ENCODE measurements around the gene KIF26B. TPM values are rescaled to one million over a fixed set of nuclear protein-coding genes. Genes with fewer than 3 reads are reported as not detected.

Gene KIF26B
- polyA plus RNA-seq, 2 of the 4 experiments (the other 2 are of a cell fraction), result 0.01 to 0.04 TPM

DNA sequence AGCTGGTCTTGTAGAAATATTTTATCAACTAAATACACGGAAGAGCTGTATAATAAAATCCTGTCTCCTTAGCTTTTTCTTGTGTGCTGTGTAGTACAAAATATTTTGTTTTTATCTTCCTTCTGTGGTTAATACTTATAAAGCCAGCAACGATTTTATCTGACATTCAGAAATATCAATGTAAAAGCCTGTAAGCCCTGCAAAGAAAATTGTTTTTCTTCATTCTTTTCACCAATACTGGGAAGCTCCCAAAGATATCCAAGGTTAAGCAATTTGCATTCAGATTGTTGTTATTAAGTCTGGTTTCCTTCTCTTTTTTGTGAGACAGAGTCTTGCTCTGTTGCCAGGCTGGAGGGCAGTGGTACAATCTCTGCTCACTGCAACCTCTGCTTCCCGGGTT, 38.0 kb upstream of the KIF26B start:
- no peak for TF ChIP-seq JUN (IDR thresholded peaks at IDR 0.05)
- TF ChIP-seq CHD4 (IDR thresholded peaks at IDR 0.05; ENCODE audit: borderline replicate concordance), result no peak
- no peak for TF ChIP-seq ESRRA (IDR thresholded peaks at IDR 0.05; ENCODE audit: borderline replicate concordance, low read length)
- no peak for TF ChIP-seq RNF2 (IDR thresholded peaks at IDR 0.05; ENCODE audit: borderline replicate concordance, low read depth)
- TF ChIP-seq JUNB (IDR thresholded peaks at IDR 0.05), result no peak
- no peak for TF ChIP-seq FOXS1 (CRISPR knock-in tag; IDR thresholded peaks at IDR 0.05)
- no peak for TF ChIP-seq KDM5A (IDR thresholded peaks at IDR 0.05)
- TF ChIP-seq, protein P1, sequence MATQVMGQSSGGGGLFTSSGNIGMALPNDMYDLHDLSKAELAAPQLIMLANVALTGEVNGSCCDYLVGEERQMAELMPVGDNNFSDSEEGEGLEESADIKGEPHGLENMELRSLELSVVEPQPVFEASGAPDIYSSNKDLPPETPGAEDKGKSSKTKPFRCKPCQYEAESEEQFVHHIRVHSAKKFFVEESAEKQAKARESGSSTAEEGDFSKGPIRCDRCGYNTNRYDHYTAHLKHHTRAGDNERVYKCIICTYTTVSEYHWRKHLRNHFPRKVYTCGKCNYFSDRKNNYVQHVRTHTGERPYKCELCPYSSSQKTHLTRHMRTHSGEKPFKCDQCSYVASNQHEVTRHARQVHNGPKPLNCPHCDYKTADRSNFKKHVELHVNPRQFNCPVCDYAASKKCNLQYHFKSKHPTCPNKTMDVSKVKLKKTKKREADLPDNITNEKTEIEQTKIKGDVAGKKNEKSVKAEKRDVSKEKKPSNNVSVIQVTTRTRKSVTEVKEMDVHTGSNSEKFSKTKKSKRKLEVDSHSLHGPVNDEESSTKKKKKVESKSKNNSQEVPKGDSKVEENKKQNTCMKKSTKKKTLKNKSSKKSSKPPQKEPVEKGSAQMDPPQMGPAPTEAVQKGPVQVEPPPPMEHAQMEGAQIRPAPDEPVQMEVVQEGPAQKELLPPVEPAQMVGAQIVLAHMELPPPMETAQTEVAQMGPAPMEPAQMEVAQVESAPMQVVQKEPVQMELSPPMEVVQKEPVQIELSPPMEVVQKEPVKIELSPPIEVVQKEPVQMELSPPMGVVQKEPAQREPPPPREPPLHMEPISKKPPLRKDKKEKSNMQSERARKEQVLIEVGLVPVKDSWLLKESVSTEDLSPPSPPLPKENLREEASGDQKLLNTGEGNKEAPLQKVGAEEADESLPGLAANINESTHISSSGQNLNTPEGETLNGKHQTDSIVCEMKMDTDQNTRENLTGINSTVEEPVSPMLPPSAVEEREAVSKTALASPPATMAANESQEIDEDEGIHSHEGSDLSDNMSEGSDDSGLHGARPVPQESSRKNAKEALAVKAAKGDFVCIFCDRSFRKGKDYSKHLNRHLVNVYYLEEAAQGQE (IDR thresholded peaks at IDR 0.05), result no peak
- TF ChIP-seq, protein P2, sequence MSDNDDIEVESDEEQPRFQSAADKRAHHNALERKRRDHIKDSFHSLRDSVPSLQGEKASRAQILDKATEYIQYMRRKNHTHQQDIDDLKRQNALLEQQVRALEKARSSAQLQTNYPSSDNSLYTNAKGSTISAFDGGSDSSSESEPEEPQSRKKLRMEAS (IDR thresholded peaks at IDR 0.05), result no peak
- TF ChIP-seq RAD21 (conservative IDR thresholded peaks at IDR 0.05 in 1 of 2, IDR thresholded peaks at IDR 0.05 in 1 of 2), result no peak
- no peak for TF ChIP-seq RCOR1 (IDR thresholded peaks at IDR 0.05; ENCODE audit: low read depth, low read length)
- TF ChIP-seq NPAS2 (CRISPR knock-in tag; IDR thresholded peaks at IDR 0.05; ENCODE audit: borderline replicate concordance), result no peak
- POLR2A ChIA-PET, result no interaction called here
- CTCF ChIA-PET, result interaction anchor here (0.6 to 1.0 kb wide), 3 partner anchors 39 to 952 kb away, joined by 3 to 4 read pairs (median 3); no protein-coding TSS in a partner anchor
- no peak for ATAC-seq
- DNase-seq (ENCODE audit: low read depth in 1 of 2, low spot score in 1 of 2), result no peak
- Histone ChIP-seq H3K27ac (no peak overlapping the region), H3K4me2 (no peak overlapping the region), H3K4me1 (no peaks in the 10 kb centered on the region), H3K9me3 (no peaks in the 10 kb centered on the region), H3K4me3 (no peak overlapping the region)
- 49% methylated on average over 3 of the region's 3 CpGs for WGBS (ENCODE audit: missing lambda C conversion rate)
- FAIRE-seq, result no peak

DNA sequence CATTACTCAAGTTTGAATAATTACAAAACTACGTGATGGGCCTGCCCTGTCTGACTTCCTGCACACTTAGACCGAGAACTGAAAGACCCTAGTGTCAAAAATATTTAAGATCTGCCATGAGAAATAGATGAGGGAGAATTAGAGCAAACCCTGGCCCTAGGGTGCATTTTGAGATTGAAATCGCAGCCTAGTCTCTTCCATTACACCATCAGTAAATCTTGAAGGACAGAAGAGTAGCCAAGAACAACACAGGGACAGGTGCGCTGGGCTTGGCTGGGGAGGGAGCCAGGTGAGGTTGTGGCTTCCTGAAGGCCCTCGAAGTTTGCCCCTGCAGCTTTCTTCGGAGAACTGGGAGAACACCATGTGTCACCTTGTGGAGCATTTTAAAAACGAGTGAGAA, 36.7 kb upstream of the KIF26B start:
- 57% methylated on average over 7 of the region's 7 CpGs for WGBS (ENCODE audit: missing lambda C conversion rate)
- no peaks in the 10 kb centered on the region for H3K9me3 ChIP-seq
- no peak for FAIRE-seq
- TF ChIP-seq NPAS2 (CRISPR knock-in tag; IDR thresholded peaks at IDR 0.05; ENCODE audit: borderline replicate concordance) (no peak), HOXA7 (CRISPR knock-in tag; IDR thresholded peaks at IDR 0.05) (no peak), ZSCAN20 (CRISPR knock-in tag; IDR thresholded peaks at IDR 0.05) (no peak), EHF (CRISPR knock-in tag; IDR thresholded peaks at IDR 0.05) (no peak), MAFK (IDR thresholded peaks at IDR 0.05; ENCODE audit: partially characterized antibody) (no peak), MAZ (IDR thresholded peaks at IDR 0.05; ENCODE audit: borderline replicate concordance, low read depth, low read length) (no peak), E2F6 (IDR thresholded peaks at IDR 0.05; ENCODE audit: borderline replicate concordance, low read depth) (no peak), RAD21 (conservative IDR thresholded peaks at IDR 0.05 in 1 of 2, IDR thresholded peaks at IDR 0.05 in 1 of 2) (no peak), GATA3 (IDR thresholded peaks at IDR 0.05; ENCODE audit: borderline replicate concordance) (no peak)
- TF ChIP-seq, protein P3, sequence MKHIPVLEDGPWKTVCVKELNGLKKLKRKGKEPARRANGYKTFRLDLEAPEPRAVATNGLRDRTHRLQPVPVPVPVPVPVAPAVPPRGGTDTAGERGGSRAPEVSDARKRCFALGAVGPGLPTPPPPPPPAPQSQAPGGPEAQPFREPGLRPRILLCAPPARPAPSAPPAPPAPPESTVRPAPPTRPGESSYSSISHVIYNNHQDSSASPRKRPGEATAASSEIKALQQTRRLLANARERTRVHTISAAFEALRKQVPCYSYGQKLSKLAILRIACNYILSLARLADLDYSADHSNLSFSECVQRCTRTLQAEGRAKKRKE (CRISPR knock-in tag; IDR thresholded peaks at IDR 0.05; ENCODE audit: low read depth), result no peak
- TF ChIP-seq, protein P4, sequence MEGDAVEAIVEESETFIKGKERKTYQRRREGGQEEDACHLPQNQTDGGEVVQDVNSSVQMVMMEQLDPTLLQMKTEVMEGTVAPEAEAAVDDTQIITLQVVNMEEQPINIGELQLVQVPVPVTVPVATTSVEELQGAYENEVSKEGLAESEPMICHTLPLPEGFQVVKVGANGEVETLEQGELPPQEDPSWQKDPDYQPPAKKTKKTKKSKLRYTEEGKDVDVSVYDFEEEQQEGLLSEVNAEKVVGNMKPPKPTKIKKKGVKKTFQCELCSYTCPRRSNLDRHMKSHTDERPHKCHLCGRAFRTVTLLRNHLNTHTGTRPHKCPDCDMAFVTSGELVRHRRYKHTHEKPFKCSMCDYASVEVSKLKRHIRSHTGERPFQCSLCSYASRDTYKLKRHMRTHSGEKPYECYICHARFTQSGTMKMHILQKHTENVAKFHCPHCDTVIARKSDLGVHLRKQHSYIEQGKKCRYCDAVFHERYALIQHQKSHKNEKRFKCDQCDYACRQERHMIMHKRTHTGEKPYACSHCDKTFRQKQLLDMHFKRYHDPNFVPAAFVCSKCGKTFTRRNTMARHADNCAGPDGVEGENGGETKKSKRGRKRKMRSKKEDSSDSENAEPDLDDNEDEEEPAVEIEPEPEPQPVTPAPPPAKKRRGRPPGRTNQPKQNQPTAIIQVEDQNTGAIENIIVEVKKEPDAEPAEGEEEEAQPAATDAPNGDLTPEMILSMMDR (IDR thresholded peaks at IDR 0.05), result no peak
- TF ChIP-seq, protein P2 (IDR thresholded peaks at IDR 0.05), result no peak
- DNase-seq (ENCODE audit: low read depth in 1 of 2, low spot score in 1 of 2), result no peak
- H3K4me1 ChIP-seq, result no peaks in the 10 kb centered on the region
- POLR2A ChIA-PET, result no interaction called here
- CTCF ChIA-PET, result no interaction called here
- no peak overlapping the region for H3K4me3 ChIP-seq
- no peak overlapping the region for H3K4me2 ChIP-seq
- ATAC-seq, result no peak
- no peak overlapping the region for H3K27ac ChIP-seq

All from A549 (cell line).